Mammary epithelial cell (primary cell): ENCODE data around the gene FBXO38.

Experiments
- CTCF ChIP-seq, 2 donors: IDR thresholded peaks in 1 of 2; conservative IDR thresholded peaks in 1 of 2; 2 replicates each; pipeline ENCODE4 v1.5.1; 2011 to 2012; ENCODE audit warnings: inconsistent platforms in 2 of 2, low read length in 2 of 2, mild to moderate bottlenecking in 2 of 2, control low read depth in 1 of 2, low read depth in 1 of 2; ENCODE audit not compliant: insufficient read depth in 1 of 2; ENCODE audit errors: extremely low read depth in 1 of 2
- EZH2 ChIP-seq: IDR thresholded peaks from 2 replicates; pipeline ENCODE4 v1.6.1; 2012; ENCODE audit warnings: low read length, inconsistent platforms, borderline replicate concordance

GRCh38 chr5:148335259-148335658, 48.5 kb upstream of the FBXO38 start, which contains the start of gene SPINK9:
- TF ChIP-seq CTCF (conservative IDR thresholded peaks at IDR 0.05 in 1 of 2, IDR thresholded peaks at IDR 0.05 in 1 of 2; ENCODE audit: extremely low read depth in 1 of 2, insufficient read depth in 1 of 2, low read depth in 1 of 2, low read length in 2 of 2) (no peak), EZH2 (no peak)
